GM21619 (cell line): ENCODE results near the gene F2.
"Not testable (repeated sequence)": the region's sequence is repeated elsewhere in the genome, so short reads cannot be mapped to it uniquely, and the experiment has no call there.

ENCODE experiments used
- ATAC-seq: cut with Tn5 transposase; IDR thresholded peaks from one replicate; pipeline ENCODE4 v1.9.1; 2021; ENCODE audit not compliant: unreplicated experiment

F2 gene

DNA sequence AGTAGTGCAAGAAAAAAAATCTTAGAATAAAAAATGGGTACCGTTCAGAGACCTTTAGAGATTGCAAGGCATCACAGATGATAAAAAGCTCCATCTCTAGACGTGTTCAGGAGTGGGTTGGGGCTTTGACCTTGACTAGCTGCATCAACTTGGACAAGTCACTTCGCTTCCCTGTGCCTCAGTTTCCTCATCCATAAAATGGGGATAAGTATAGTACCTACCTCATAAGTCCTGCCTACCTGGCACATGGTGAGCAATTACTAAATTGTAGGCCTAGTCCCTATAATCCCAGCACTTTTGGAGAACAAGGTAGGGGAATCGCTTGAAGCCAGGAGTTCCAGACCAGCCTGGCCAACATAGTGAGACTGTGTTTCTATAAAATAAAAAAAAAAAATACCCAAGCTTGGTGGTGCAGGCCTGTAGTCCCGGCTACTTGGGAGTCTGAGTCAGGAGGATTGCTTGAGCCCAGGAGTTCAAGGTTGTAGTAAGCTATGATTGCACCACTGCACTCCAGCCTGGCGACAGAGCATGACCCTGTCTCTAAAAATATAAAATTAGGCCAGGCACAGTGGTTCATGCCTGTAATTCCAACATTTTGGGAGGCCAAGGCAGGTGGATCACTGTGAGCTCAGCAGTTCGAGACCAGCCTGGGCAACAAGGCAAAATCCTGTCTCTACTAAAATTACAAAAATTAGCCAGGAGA lies 6.0 kb upstream of the F2 start:
- ATAC-seq: no peak

- ATAC-seq: not testable (repeated sequence)
These were observed 1.2 kb upstream of the F2 start for GRCh38 chr11:46717825-46718154.

DNA sequence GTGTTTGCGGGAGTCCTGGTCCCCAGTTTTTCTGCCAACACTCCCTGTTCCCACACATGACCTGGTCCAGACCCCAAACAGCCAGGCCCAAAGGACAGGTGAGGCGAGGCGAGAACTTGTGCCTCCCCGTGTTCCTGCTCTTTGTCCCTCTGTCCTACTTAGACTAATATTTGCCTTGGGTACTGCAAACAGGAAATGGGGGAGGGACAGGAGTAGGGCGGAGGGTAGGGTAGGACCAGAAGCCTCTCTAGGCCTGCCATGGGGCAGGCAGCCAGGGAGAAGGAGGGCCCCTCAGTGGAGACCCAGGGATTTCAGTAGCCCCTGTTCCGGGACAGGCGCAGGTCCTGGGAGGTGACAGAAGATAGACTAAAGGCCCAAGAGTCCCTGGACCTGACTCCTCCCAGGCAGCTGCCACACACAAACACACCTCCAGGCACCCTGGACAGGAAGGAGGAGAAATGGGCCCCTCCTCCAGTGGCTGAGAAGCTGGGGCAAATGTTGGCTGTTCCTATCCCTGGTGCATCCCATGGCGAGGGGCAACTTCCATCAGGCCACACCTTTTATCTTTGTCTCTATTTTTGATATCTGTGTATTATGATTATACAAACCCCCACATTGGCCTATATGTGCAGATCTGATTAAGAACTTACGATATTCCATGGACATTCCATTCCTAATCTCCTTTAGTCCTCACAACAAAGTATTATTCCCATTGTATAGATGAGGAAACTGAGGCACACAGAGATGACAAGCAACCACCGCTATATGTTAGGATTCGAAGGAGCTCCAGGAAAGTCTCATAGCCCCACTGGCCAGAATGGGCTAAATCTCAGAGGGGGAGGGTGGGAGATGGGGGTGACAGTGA lies 626 bp upstream of the F2 start:
- no peak for ATAC-seq

GRCh38 chr11:46719543-46720218 lies 668 bp downstream of the F2 start:
- ATAC-seq: no peak

GRCh38 chr11:46721286-46721685 lies 2.3 kb downstream of the F2 start:
- ATAC-seq: no peak

- ATAC-seq: no peak
These were observed 3.7 kb downstream of the F2 start for GRCh38 chr11:46722566-46723358.

DNA sequence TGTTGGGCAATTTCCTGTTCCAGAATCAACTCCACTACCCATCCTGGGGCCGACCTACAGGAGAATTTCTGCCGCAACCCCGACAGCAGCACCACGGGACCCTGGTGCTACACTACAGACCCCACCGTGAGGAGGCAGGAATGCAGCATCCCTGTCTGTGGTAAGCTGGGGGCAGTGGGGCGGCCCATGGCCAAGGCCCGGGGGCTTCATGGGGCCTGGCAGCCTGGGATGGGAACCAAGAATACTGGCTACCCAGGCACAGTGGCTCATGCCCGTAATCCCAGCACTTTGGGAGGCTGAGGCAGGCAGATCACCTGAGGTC lies 4.3 kb downstream of the F2 start:
- no peak for ATAC-seq

DNA sequence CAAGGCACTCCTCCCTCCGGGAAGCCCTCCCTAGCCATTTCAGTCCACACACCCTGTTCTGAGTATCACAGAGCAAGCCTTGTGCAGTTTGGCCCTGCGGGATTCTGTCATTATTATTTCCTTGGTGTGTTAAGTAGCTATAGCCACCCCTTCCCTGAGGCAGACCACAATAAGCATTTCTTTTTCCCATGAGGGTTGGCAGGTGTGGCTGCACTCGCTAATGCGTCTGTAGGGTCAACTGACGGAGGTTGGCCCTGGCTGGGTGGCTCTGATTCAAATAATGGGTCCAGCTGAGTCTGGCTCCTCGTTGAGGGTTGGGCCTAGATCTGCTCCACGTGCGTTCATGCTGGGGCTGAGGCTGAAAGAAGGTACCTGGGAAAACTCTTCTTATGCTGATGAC lies 5.1 kb downstream of the F2 start:
- no peak for ATAC-seq

- no peak for ATAC-seq
These were observed 6.6 kb downstream of the F2 start for GRCh38 chr11:46725338-46726205.

DNA sequence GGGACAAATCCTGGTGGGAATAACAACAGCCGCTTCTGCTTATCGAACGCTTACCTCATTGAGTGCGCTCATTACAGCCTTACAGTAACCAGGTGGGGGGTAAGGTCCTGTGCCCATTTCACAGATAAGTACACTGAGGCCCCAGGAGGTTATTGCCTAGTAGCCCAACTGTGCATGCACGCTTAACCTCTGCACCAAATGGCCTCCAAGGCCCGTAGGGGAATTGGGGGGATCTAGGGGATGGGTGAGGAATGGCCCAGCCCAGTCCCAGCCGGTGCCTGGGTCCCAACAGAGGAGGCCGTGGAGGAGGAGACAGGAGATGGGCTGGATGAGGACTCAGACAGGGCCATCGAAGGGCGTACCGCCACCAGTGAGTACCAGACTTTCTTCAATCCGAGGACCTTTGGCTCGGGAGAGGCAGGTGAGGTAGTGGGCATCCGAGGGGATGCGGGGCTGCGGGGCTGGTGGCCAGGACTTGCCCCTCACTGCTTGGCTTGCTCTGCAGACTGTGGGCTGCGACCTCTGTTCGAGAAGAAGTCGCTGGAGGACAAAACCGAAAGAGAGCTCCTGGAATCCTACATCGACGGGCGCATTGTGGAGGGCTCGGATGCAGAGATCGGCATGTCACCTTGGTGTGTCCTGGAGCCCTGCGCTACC lies 7.3 kb downstream of the F2 start:
- ATAC-seq: no peak

DNA sequence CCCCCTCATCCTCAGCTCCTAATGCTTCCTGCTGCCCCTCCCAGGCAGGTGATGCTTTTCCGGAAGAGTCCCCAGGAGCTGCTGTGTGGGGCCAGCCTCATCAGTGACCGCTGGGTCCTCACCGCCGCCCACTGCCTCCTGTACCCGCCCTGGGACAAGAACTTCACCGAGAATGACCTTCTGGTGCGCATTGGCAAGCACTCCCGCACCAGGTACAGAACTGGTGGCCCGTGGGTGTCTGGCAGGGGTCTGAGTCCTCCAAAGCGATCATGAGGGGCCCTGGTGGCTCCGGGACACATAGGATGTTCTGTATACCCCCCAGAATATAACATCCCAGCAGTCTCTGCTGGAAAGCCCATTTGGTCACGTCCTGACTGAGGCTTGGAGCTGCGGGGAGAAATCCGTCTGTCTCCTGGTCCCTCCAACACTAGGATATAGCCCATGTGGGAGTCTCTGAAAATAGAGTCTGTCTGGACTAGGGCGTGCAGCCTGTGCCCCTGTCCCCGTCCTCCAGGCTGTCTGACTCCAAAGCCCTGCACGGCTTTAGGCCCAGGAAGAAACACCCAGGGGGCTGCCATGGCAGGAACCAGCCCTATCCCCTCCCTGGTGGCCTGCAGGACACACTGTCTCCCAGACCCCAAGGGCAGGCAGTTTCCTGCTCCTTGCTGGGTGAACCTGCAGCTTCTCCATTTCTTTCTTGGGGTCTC lies 9.1 kb downstream of the F2 start:
- ATAC-seq: no peak

GRCh38 chr11:46728659-46729040 lies 9.6 kb downstream of the F2 start:
- no peak for ATAC-seq

- no peak for ATAC-seq
These were observed 10.4 kb downstream of the F2 start for GRCh38 chr11:46729110-46730027.

GRCh38 chr11:46731545-46731944 lies 12.5 kb downstream of the F2 start:
- no peak for ATAC-seq

DNA sequence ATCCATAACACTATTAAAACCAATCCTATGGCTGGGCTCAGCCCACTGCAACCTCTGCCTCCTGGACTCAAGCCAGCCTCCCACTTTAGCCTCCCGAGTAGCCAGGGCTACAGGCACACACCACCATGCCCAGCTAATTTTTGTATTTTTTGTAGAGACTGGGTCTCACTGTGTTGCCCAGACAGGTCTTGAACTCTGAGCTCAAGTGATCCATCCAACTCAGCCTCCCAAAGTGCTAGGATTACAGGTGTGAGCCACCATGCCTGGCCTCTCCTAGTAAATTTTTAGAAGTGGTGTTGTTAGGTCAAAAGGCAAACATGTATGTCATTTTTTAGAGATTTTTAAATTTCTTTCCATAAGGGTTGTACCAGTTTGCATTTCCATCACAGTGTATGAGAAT lies 14.2 kb downstream of the F2 start:
- ATAC-seq: no peak

DNA sequence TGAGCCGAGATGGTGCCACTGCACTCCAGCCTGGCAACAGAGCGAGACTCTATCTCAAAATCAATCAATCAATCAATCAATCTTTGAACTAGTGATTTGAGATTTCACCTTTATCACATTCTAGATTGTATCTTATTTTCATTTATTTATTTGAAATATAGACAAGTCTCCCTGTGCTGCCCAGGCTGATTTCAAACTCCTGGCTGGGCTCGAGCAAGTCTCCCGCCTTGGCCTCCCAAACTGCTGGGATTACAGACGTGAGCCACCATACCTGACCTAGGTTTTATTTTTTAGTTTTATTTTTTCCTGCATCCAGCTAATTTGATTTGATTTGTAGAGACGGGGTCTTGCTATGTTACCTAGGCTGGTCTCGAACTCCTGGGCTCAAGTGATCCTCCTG lies 17.1 kb downstream of the F2 start:
- ATAC-seq: no peak

DNA sequence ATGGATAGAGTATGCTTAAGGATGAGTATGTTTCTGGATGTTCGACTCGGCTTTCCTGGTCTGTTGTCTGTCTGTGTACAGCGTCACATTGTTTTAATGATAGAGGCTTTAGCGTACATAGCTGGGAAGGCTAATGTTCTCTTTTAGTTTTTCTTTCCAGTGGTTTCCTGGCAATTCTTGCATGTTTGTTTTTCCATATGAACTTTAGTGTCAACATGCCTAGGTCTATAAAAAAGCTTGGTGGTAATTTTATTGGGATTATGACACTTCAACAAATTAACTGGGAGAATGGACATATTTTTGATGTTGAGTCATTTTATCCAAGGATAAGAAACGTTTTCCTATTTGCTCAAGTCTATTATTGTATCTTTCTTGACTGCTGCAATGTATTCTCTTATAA lies 17.6 kb downstream of the F2 start:
- ATAC-seq: no peak

DNA sequence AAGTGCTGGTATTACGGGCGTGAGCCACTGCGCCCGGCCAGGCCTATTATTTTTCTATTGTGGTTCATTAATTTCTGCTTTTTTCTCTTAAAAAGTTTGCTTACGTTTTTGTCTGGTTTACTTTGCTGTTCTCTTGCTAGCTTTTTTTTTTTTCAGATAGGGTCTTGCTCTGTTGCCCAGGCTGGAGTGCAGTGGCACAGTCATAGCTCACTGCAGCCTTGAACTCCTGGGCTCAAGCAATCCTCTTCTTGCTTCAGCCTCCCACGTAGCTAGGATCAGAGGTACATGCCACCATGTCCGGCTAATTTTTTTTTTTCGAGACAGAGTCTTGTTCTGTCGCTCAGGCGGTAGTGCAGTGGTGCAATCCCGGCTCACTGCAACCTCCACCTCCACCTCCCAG lies 18.7 kb downstream of the F2 start:
- no peak for ATAC-seq
